ENCODE measurements around the gene CFAP73.
A peak's percentile ranks its signal among the peaks of the same experiment; 100 is the strongest.

- TF ChIP-seq POLR2A (IDR thresholded peaks at IDR 0.05) (no peak), CTCF (IDR thresholded peaks at IDR 0.05) (no peak), POLR2AphosphoS5 (IDR thresholded peaks at IDR 0.05) (peak in 1 of 3 donors; percentile 62)
Observed at GRCh38 chr12:113184900-113185179, 35.3 kb downstream of the CFAP73 start.

All from breast epithelium (tissue), 3 donors.